ENCODE data around the gene CSRNP2. TPM values are rescaled to one million over a fixed set of nuclear protein-coding genes. Genes with fewer than 3 reads are reported as not detected.
"Not testable (repeated sequence)": the region's sequence is repeated elsewhere in the genome, so short reads cannot be mapped to it uniquely, and the experiment has no call there.

CSRNP2 gene
- total RNA-seq, 2 donors from 2014 or later: 13.6 to 17.1 TPM

- Histone ChIP-seq H3K4me1 (peaks cover 7% of the 10 kb centered on the region), H3K27me3 (no peaks in the 10 kb centered on the region), H3K36me3 (no peaks in the 10 kb centered on the region), H3K27ac (no peak overlapping the region), H3K4me3 (no peak overlapping the region), H3K9ac (ENCODE audit: low read depth in 2 of 2, low read length in 2 of 2) (no peak overlapping the region), H3K9me3 (no peaks in the 10 kb centered on the region)
- DNase-seq: no peak
- intact Hi-C loops (cut with DNase I): no loop called here
- TF ChIP-seq CTCF (IDR thresholded peaks at IDR 0.05): no peak
Observed at GRCh38 chr12:51085757-51086156, 2.4 kb upstream of the CSRNP2 start.

DNA sequence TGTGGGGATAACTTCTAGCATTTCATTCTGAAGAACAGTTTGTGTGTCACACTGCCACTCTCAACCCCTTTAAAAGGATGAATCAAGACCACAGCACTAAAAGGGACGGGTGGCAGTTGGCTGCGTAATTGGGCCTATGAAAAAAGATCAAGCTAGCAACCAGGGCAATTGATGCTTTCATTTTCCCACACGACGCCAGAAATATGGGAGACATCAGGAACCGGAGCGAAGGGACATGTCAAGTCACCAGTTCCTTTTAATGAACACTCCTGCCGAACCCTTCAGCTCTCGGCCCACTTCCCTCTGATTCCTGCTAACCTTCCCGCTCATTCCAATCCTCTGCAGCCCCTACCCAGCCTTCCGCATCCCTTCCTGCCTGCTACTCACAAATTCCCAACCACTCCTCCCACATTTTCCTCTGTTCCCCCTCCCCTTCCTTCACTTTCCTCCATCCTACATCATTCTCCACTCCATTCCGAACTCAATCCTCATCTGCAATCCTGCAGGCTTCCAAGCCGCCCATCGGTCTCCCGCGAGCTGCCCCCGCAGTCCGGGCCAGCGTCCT is 753 bp downstream of the CSRNP2 start:
- H3K9ac ChIP-seq (ENCODE audit: low read depth in 2 of 2, low read length in 2 of 2): peak overlapping the region; percentile 86 to 97
- peak overlapping the region; percentile 84 for H3K4me3 ChIP-seq
- H3K27ac ChIP-seq: peak overlapping the region; percentile 89
- peak; percentile 39 for DNase-seq
- H3K4me1 ChIP-seq: peaks cover 7% of the 10 kb centered on the region
- H3K9me3 ChIP-seq: no peaks in the 10 kb centered on the region
- no peaks in the 10 kb centered on the region for H3K27me3 ChIP-seq
- intact Hi-C loops (cut with DNase I): no loop called here
- no peaks in the 10 kb centered on the region for H3K36me3 ChIP-seq
- TF ChIP-seq CTCF (IDR thresholded peaks at IDR 0.05): no peak

- DNase-seq: no peak
- intact Hi-C loops (cut with DNase I): no loop called here
- H3K4me1 ChIP-seq: peaks cover 7% of the 10 kb centered on the region
- H3K9ac ChIP-seq (ENCODE audit: low read depth in 2 of 2, low read length in 2 of 2): no peak overlapping the region
- no peak overlapping the region for H3K4me3 ChIP-seq
- H3K27me3 ChIP-seq: no peaks in the 10 kb centered on the region
- no peak overlapping the region for H3K27ac ChIP-seq
- H3K9me3 ChIP-seq: no peaks in the 10 kb centered on the region
- TF ChIP-seq CTCF (IDR thresholded peaks at IDR 0.05): no peak
- H3K36me3 ChIP-seq: no peaks in the 10 kb centered on the region
Observed at GRCh38 chr12:51081421-51081820, 2.0 kb downstream of the CSRNP2 start.

DNA sequence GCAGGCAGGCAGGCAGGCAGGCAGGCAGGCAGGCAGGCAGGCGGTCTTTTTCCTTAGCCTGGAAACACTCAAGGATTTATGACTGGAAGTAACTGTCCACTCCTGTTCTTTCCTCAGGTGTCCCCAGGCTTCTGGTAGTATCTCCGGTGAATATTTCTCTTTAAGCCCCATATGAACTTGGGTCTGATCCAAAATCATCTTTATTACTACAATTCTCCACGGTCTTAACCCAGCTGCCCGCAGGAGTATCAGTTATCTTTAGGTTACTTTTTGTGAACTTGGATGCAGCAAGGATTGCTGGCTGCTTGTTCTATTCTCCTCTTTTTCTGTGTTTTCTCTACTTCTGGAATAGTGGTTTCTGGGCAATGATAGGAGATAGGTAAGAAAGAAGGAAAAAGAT is 3.3 kb downstream of the CSRNP2 start:
- peaks cover 7% of the 10 kb centered on the region for H3K4me1 ChIP-seq
- intact Hi-C loops (cut with DNase I): no loop called here

DNA sequence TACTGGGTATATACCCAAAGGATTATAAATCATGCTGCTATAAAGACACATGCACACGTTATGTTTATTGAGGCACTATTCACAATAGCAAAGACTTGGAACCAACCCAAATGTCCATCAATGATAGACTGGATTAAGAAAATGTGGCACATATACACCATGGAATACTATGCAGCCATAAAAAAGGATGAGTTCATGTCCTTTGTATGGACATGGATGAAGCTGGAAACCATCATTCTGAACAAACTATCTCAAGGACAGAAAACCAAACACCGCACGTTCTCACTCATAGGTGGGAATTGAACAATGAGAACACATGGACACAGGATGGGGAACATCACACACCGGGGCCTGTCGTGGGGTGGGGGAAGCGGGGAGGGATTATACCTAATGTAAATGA is 4.5 kb downstream of the CSRNP2 start:
- H3K4me1 ChIP-seq; H3K4me3 ChIP-seq; intact Hi-C loops (cut with DNase I); H3K27ac ChIP-seq; DNase-seq; H3K27me3 ChIP-seq; H3K9ac ChIP-seq (ENCODE audit: low read depth in 2 of 2, low read length in 2 of 2); H3K36me3 ChIP-seq; H3K9me3 ChIP-seq: not testable (repeated sequence)

More for the DNA sequence above, 3.3 kb downstream of the CSRNP2 start:
- H3K4me3 ChIP-seq: no peak overlapping the region
- no peak overlapping the region for H3K9ac ChIP-seq (ENCODE audit: low read depth in 2 of 2, low read length in 2 of 2)
- H3K36me3 ChIP-seq: no peaks in the 10 kb centered on the region
- H3K27me3 ChIP-seq: no peaks in the 10 kb centered on the region
- no peaks in the 10 kb centered on the region for H3K9me3 ChIP-seq
- no peak for DNase-seq
- no peak for TF ChIP-seq CTCF (IDR thresholded peaks at IDR 0.05)
- H3K27ac ChIP-seq: no peak overlapping the region

GRCh38 chr12:51078346-51078745 is 5.0 kb downstream of the CSRNP2 start:
- DNase-seq; H3K36me3 ChIP-seq; H3K27me3 ChIP-seq; intact Hi-C loops (cut with DNase I); H3K27ac ChIP-seq; H3K9me3 ChIP-seq; H3K4me1 ChIP-seq; H3K4me3 ChIP-seq; H3K9ac ChIP-seq (ENCODE audit: low read depth in 2 of 2, low read length in 2 of 2): not testable (repeated sequence)
